ENCODE results near the gene PTPN5.

GRCh38 chr11:18737642-18738041 lies 54.0 kb downstream of the PTPN5 start:
- no peak for TF ChIP-seq CTCF (IDR thresholded peaks at IDR 0.05)
- TF ChIP-seq SIN3A (IDR thresholded peaks at IDR 0.05; ENCODE audit: borderline replicate concordance, insufficient read depth, low read depth, low read length) = no peak
